Smooth muscle cell of the coronary artery (primary cell): ENCODE data around the gene ARHGEF37. TPM values are rescaled to one million over a fixed set of nuclear protein-coding genes. Genes with fewer than 3 reads are reported as not detected.

Experiments
- total RNA-seq: library from RNA; depleted of rRNA; stranded (reverse); fragments of >200 nt; gene quantifications from 2 replicates; pipeline ENCODE4 v1.2.3, GENCODE V29; 2014; ENCODE audit warnings: low replicate concordance

ARHGEF37 gene
- 1.4 and 7.4 TPM in 2 replicates for total RNA-seq

GRCh38 chr5:149581192-149581861 is at the start of gene ARHGEF37:
Gene ARHGEF37, plus strand, starts transcription at chr5:149581498. Its CDS starts 16,272 bp downstream, at chr5:149597770.

GRCh38 chr5:149551227-149552037 is 29.9 kb upstream of the ARHGEF37 start, which contains the start of gene CSNK1A1:
Gene CSNK1A1, minus strand, starts transcription at chr5:149551439. Its CDS starts 475 bp downstream, at chr5:149550964.

Other genes starting within 250 kb of the ARHGEF37 start
- gene GRPEL2, start 236.0 kb upstream of the ARHGEF37 start, total RNA-seq, result 20.2 and 20.8 TPM in 2 replicates
- 4.6 and 9.9 TPM in 2 replicates for gene PCYOX1L, start 223.5 kb upstream of the ARHGEF37 start, total RNA-seq
- not detected in 2 replicates for gene IL17B, start 202.2 kb upstream of the ARHGEF37 start, total RNA-seq
- gene CSNK1A1, start 30.1 kb upstream of the ARHGEF37 start, total RNA-seq, result 399 and 602 TPM in 2 replicates
- gene PPARGC1B, start 148.8 kb downstream of the ARHGEF37 start, total RNA-seq, result 0.12 and 0.15 TPM in 2 replicates